Coronary artery (tissue), 2 donors: ENCODE measurements around the gene GOLT1A.
A peak's percentile ranks its signal among the peaks of the same experiment; 100 is the strongest.

Experiments used
- DNase-seq: peaks from one replicate; pipeline ENCODE4 v3.0.0-alpha.2; 2017; ENCODE audit warnings: low spot score
- H3K27ac ChIP-seq, 2 donors: fragments of 200-600 bp; sonication (generic); one replicate each; pipeline ENCODE4 v1.5.1; 2016 to 2019
- H3K4me3 ChIP-seq: fragments of 200-600 bp; sonication (generic); 2 replicates; pipeline ENCODE4 v1.5.1; 2016; ENCODE audit warnings: mild to moderate bottlenecking, moderate library complexity
- TF ChIP-seq, protein P1 (sequence below): fragments of 200-600 bp; sonication (generic); IDR thresholded peaks from one replicate; pipeline ENCODE4 v1.5.1; 2019; ENCODE audit warnings: antibody characterized with exemption

GOLT1A gene

DNA sequence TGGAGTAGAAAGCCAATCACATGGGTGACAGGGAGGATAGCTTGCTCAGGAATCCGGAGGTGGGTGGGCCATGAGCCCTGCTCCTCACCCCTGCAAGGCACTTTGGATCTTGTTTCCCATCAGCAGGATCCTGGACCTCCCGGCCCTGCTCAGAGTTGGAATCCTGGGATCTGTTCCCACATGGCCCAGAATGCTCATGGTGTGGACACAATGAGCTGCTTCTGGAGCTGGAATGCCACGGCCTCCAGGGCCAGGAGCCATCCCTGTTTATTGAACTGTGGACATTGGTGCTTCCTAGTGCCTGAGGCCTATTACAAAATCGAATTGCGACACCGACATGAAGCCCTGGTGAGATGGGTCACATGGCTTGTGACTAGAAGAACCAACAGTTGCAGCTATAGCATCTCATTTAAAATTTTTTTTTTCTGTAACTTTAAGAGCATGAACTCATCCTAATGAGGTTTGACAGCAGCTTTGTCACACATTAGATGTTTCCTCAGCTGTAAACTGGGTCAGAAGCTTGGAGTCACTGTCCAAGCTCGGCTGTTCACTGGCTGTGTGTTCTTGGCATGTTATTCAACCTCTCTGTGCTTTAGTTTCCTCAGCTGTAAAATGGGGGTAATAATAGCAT lies 40.4 kb upstream of the GOLT1A start:
- peak overlapping the region in 1 of 2 donors; percentile 32 for H3K27ac ChIP-seq
- TF ChIP-seq, protein P1, sequence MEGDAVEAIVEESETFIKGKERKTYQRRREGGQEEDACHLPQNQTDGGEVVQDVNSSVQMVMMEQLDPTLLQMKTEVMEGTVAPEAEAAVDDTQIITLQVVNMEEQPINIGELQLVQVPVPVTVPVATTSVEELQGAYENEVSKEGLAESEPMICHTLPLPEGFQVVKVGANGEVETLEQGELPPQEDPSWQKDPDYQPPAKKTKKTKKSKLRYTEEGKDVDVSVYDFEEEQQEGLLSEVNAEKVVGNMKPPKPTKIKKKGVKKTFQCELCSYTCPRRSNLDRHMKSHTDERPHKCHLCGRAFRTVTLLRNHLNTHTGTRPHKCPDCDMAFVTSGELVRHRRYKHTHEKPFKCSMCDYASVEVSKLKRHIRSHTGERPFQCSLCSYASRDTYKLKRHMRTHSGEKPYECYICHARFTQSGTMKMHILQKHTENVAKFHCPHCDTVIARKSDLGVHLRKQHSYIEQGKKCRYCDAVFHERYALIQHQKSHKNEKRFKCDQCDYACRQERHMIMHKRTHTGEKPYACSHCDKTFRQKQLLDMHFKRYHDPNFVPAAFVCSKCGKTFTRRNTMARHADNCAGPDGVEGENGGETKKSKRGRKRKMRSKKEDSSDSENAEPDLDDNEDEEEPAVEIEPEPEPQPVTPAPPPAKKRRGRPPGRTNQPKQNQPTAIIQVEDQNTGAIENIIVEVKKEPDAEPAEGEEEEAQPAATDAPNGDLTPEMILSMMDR: no peak
- H3K4me3 ChIP-seq: no peak overlapping the region
- no peak for DNase-seq

DNA sequence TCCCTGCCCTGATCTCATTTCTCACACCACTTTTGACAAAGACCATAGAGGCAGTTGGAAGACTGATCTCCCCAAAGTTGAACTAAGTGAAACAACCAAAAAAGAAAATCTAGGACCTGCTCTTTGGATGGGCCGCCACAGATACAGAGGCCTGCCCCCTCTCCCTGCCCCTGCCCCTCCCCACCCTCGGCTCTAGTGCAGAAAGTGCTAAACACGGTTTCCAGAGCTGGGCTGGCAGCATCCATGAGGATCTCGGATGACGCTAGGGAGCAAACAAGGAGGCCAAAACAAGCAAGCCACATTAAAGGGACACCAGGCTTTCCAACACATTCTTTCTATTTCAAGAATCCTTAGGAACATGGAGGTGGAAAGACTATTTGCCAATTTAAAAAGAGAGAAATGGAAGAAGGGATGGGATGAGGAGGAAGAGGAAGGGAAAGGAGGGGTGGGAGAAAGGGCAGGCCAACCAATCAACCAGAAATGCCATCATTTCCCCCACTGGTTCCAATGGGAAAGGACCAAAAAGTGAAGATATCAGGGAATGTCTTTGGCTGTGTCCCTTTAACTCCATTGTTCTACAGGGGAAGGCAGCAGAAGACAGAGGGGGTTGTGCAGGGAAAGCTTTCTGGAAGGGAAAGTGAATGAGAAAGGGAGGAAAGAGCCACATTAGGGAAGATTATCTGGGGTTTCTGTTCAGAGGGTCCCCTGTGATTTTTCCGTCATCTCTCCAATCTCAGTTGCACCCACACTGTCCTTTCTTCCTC lies 38.3 kb upstream of the GOLT1A start:
- TF ChIP-seq, protein P1: no peak
- no peak overlapping the region for H3K4me3 ChIP-seq
- H3K27ac ChIP-seq: no peak overlapping the region
- DNase-seq: no peak

DNA sequence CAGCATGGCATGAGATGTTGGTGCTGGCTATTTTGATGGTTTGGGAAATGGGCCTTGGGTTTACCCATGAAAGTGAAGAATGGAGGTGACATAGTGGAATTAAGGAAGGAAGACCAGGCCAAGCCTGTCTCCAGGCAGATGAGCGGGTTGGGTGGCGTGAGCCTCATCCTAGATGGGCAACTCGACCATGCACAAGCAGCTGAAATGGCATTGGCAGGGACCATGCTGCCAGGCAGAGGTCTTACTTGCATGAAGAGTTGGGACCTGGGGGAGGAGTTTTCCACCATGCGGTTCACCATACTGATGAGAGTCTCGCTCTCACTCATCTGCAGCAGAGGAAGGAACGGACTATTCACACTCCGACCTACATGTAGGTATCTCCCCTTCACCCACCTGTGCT lies 37.5 kb upstream of the GOLT1A start:
- Histone ChIP-seq H3K4me3 (no peak overlapping the region), H3K27ac (no peak overlapping the region)
- DNase-seq: no peak
- TF ChIP-seq, protein P1: no peak

DNA sequence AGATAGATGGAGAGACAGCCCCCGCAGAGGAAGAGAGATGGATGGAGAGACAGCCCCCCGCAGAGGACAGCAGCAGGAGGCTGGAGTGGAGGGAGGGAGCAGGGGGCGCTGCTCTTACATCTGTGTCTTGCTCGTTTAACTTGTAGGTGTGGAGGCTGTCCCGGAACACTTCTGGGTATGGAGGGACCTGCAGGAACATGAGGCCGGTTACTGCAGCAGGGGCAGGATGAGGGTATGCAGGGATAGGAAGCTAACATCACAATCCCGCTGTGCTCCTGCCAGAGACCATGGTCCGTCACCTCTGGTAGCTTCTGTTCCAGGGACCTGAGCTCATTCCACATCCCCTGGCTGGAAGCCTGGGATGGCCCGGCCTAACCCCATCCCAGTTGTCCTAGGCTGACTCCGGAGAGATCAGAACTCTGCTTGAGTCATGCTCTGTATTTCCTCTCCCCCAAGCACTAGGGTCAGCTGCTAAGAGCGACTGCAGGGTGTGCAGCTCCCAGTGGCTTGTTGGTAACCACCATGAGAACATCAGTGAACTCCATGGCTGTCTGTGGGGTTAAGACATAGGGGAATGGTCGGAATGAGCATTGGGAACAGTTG lies 36.7 kb upstream of the GOLT1A start:
- H3K4me3 ChIP-seq: no peak overlapping the region
- no peak for DNase-seq
- no peak overlapping the region for H3K27ac ChIP-seq
- TF ChIP-seq, protein P1: no peak

DNA sequence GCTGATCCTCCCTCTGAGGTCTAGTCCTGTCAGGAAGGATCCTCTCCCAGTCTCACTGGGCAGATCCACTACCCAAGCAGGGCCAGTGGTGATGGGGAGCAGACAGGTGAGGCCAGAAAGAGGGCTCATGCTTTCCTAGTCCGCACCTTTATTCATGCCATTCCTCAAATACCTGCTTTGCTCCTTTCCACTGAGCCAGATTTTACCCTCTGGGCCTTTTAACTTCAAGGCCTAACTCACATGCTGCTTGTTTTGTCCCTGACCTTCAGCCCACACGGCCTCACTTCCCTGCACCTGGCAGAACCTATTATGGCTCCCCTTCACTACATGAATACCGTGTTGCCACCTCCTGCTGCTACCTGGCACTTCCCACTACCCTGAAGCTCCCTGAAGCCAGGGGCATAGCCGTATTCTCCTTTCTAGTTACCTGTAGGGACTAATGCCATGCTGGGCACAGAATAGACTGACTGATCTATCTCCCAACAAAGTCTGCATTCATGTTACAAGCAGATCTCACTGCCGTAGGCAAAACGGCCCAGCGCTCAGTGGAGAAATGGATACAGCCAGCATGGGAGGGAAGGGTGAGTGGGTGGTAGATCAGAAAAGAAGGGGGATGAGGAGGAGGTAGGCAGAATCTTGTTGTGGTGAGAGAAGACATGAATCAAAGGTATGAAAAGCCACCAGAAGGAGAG lies 36.1 kb upstream of the GOLT1A start:
- no peak for DNase-seq
- TF ChIP-seq, protein P1: no peak
- H3K4me3 ChIP-seq: no peak overlapping the region
- no peak overlapping the region for H3K27ac ChIP-seq

DNA sequence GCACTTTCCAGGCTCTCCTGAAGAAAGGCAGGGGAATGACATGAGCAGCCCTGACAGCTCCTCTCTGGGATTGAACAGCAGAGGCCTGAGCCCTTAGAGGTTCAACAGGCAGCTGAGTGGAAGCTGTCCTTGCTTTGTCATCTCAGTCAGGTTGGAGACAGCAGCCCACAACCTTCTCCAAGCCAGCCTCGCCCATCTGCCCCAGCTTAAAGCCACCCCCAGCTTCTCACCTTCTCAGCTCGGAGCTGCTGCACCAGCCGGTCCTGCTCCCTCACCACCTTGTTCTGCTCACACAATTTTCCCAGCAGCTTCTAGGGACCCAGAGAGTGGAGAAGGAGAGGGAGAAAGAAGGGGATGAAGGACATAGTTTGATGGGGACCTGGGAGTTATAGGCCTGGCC lies 35.2 kb upstream of the GOLT1A start:
- H3K27ac ChIP-seq: no peak overlapping the region
- no peak overlapping the region for H3K4me3 ChIP-seq
- DNase-seq: no peak
- TF ChIP-seq, protein P1: no peak
